ENCODE results near the gene KRT82. TPM values are rescaled to one million over a fixed set of nuclear protein-coding genes. Genes with fewer than 3 reads are reported as not detected.

The KRT82 gene
- total RNA-seq, 4 donors from 2014 or later: 1.3 to 40.7 (median 7.6) TPM

DNA sequence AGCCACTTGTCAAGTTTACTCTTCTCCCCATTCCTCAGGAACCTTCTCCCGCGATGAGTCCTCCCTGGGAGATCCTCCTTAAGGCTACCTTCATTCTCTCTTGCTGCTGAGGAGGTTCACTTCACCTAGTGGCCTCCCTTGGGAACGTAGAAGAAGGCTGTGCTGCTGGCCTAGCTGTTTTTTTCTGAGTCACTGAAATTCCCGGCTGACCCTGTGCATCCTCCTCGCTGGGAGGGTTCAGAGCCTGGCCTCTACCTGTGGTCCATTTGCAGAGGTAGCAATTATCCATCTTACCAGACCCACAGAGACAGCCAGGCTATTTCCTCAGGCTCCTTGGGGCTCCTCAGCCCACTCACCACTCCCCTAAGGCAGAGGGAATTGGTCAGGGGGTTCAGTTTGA, 4.6 kb downstream of the KRT82 start:
- Histone ChIP-seq H3K4me3 (no peak overlapping the region), H3K27me3 (peaks cover 13% of the 10 kb centered on the region), H3K4me1 (peaks cover under 1% of the 10 kb centered on the region), H3K27ac (no peak overlapping the region), H3K36me3 (no peaks in the 10 kb centered on the region), H3K9me3 (no peaks in the 10 kb centered on the region)
- no peak for DNase-seq (ENCODE audit: low spot score in 2 of 2)
- 75% methylated on average over 5 of the region's 5 CpGs for WGBS
- no peak for TF ChIP-seq POLR2A (IDR thresholded peaks at IDR 0.05)
- TF ChIP-seq EP300 (IDR thresholded peaks at IDR 0.05): no peak
- TF ChIP-seq, protein P1, sequence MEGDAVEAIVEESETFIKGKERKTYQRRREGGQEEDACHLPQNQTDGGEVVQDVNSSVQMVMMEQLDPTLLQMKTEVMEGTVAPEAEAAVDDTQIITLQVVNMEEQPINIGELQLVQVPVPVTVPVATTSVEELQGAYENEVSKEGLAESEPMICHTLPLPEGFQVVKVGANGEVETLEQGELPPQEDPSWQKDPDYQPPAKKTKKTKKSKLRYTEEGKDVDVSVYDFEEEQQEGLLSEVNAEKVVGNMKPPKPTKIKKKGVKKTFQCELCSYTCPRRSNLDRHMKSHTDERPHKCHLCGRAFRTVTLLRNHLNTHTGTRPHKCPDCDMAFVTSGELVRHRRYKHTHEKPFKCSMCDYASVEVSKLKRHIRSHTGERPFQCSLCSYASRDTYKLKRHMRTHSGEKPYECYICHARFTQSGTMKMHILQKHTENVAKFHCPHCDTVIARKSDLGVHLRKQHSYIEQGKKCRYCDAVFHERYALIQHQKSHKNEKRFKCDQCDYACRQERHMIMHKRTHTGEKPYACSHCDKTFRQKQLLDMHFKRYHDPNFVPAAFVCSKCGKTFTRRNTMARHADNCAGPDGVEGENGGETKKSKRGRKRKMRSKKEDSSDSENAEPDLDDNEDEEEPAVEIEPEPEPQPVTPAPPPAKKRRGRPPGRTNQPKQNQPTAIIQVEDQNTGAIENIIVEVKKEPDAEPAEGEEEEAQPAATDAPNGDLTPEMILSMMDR (IDR thresholded peaks at IDR 0.05): no peak

DNA sequence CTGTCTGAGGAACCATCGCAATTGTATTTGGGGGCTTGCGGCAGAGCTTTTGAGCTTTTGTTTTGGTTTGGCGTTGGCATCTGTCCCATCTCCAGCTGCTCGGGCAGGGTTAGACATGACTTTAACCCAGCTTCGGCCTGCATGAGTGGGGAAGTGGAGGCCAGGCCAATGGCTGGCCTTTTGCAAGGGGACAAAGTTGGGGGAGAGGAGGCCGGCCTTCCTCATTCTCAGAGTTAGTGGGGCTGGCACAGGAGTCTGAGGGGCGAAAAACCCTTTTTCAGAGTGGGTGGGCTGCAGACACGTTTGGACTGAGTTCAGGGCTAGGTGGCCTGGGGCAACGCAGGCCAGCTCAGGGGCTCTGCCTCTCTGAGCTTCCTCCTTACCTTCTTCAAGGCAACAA, 5.2 kb downstream of the KRT82 start:
- TF ChIP-seq POLR2AphosphoS5 (IDR thresholded peaks at IDR 0.05) (no peak), EP300 (IDR thresholded peaks at IDR 0.05) (no peak), POLR2A (IDR thresholded peaks at IDR 0.05) (no peak)
- TF ChIP-seq, protein P1 (IDR thresholded peaks at IDR 0.05): no peak
- H3K36me3 ChIP-seq: no peaks in the 10 kb centered on the region
- no peak overlapping the region for H3K4me3 ChIP-seq
- no peak for DNase-seq (ENCODE audit: low spot score in 2 of 2)
- H3K9me3 ChIP-seq: no peaks in the 10 kb centered on the region
- 85% methylated on average over 9 of the region's 9 CpGs for WGBS
- H3K27ac ChIP-seq: no peak overlapping the region
- peaks cover 13% of the 10 kb centered on the region for H3K27me3 ChIP-seq
- peaks cover 7% of the 10 kb centered on the region for H3K4me1 ChIP-seq

DNA sequence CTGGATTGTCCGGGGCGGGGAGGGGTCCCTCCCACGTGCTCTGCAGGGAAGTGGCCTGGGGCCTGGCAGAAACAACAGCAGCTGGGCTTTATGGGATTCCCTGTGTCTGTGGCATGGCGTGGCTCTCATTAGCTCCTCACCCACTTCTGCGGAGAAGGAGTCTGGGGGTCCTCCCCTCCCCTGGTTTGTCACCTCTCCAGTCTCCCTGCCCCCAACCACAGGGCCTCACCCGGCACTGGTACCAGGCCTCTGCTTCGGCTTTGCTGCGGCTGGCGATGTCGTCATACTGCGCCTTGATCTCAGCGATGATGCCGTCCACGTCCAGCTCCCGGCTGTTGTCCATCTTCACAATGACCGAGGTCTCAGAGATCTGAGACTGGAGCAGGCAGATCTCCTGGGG, 6.4 kb downstream of the KRT82 start:
- 96% methylated on average over 12 of the region's 16 CpGs for WGBS
- Histone ChIP-seq H3K4me1 (peaks cover 8% of the 10 kb centered on the region), H3K27ac (no peak overlapping the region), H3K4me3 (no peak overlapping the region), H3K27me3 (peaks cover 13% of the 10 kb centered on the region), H3K9me3 (no peaks in the 10 kb centered on the region), H3K36me3 (no peaks in the 10 kb centered on the region)
- no peak for DNase-seq (ENCODE audit: low spot score in 2 of 2)
- TF ChIP-seq EP300 (IDR thresholded peaks at IDR 0.05) (no peak), POLR2AphosphoS5 (IDR thresholded peaks at IDR 0.05) (no peak), POLR2A (IDR thresholded peaks at IDR 0.05) (no peak)
- TF ChIP-seq, protein P1 (IDR thresholded peaks at IDR 0.05): no peak

DNA sequence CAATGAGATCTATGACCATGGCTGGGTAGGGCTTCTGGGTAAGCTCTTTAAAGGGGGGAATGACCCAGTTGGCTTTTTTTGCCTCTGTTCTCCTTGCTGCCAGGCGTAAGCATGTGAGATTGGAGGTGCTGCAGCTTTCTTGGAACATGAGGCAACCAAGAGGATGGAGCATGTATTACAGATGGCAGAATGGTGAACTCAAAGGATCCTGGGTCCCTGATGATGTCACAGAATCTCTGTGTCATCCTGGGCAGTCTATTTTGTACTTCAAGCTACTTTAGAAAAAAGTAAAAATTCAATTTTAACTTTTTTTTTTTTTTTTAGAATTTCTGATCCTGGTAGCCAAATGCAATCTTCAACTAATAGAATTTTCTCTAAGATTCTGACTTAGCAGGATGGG, 8.0 kb downstream of the KRT82 start:
- Histone ChIP-seq H3K4me3 (no peak overlapping the region), H3K36me3 (no peaks in the 10 kb centered on the region), H3K9me3 (no peaks in the 10 kb centered on the region), H3K27ac (no peak overlapping the region), H3K27me3 (peaks cover 13% of the 10 kb centered on the region), H3K4me1 (peaks cover 8% of the 10 kb centered on the region)
- WGBS: 94% methylated on average over 1 of the region's 1 CpG
- no peak for TF ChIP-seq EP300 (IDR thresholded peaks at IDR 0.05)
- no peak for TF ChIP-seq POLR2AphosphoS5 (IDR thresholded peaks at IDR 0.05)
- TF ChIP-seq, protein P1 (IDR thresholded peaks at IDR 0.05): no peak
- TF ChIP-seq POLR2A (IDR thresholded peaks at IDR 0.05): no peak
- no peak for DNase-seq (ENCODE audit: low spot score in 2 of 2)

DNA sequence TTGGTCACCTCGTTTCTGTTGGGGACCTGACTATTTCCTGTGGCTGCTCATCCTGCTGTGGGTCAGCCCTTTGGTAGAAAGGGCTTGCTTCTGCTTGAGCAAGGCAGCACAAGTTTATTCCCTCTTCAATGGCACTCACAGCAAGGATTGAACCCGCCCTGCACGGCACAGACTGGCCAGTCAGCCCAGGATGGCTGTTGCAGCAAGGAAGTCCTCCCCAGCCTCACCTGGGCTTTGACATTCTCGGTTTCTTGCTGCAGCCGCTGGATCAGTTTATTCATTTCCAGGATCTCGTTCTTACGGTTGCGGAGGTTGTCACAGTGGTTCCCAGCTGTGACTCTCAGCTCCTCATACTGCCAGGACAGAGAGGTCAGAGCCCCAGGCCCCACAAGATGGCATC, 9.5 kb downstream of the KRT82 start:
- H3K27ac ChIP-seq: no peak overlapping the region
- no peak overlapping the region for H3K4me3 ChIP-seq
- WGBS: 87% methylated on average over 8 of the region's 8 CpGs
- TF ChIP-seq POLR2AphosphoS5 (IDR thresholded peaks at IDR 0.05): no peak
- TF ChIP-seq, protein P1 (IDR thresholded peaks at IDR 0.05): no peak
- TF ChIP-seq POLR2A (IDR thresholded peaks at IDR 0.05): no peak
- no peak for TF ChIP-seq EP300 (IDR thresholded peaks at IDR 0.05)
- H3K9me3 ChIP-seq: no peaks in the 10 kb centered on the region
- peaks cover 17% of the 10 kb centered on the region for H3K4me1 ChIP-seq
- peaks cover 13% of the 10 kb centered on the region for H3K27me3 ChIP-seq
- DNase-seq (ENCODE audit: low spot score in 2 of 2): peak in 1 of 2 donors; percentile 27
- no peaks in the 10 kb centered on the region for H3K36me3 ChIP-seq

Measured in suprapubic skin (tissue), 4 donors.